HepG2 (cell line): ENCODE measurements around the gene ENPP7. TPM values are rescaled to one million over a fixed set of nuclear protein-coding genes. Genes with fewer than 3 reads are reported as not detected.
A peak's percentile ranks its signal among the peaks of the same experiment; 100 is the strongest.

ENCODE experiments used
- CBX1 ChIP-seq: IDR thresholded peaks from one replicate; pipeline ENCODE4 v1.6.1; 2016; ENCODE audit warnings: antibody characterized with exemption, low read depth
- FLYWCH1 ChIP-seq: sonication (generic); formaldehyde crosslinking; IDR thresholded peaks from 2 replicates; pipeline ENCODE4 v1.8.1; 2023; ENCODE audit warnings: mild to moderate bottlenecking, missing genetic modification reagents
- HNRNPK ChIP-seq: fragments of 200-400 bp; formaldehyde crosslinking; IDR thresholded peaks from 2 replicates; pipeline ENCODE4 v1.6.1; 2018; ENCODE audit warnings: low read length, low read depth, moderate library complexity, mild to moderate bottlenecking; ENCODE audit not compliant: poor library complexity, severe bottlenecking
- KLF12 ChIP-seq: sonication (generic); formaldehyde crosslinking; IDR thresholded peaks from 2 replicates; pipeline ENCODE4 v1.4.0; 2020; ENCODE audit warnings: missing genetic modification reagents, borderline replicate concordance
- KLF15 ChIP-seq: sonication (generic); formaldehyde crosslinking; IDR thresholded peaks from 2 replicates; pipeline ENCODE4 v1.8.1; 2023; ENCODE audit warnings: borderline replicate concordance, mild to moderate bottlenecking, inconsistent platforms, missing genetic modification reagents, mixed read lengths
- MXI1 ChIP-seq: IDR thresholded peaks from 3 replicates; pipeline ENCODE4 v1.6.1; 2012; ENCODE audit warnings: low read depth, low read length, inconsistent platforms, borderline replicate concordance
- MZF1 ChIP-seq: sonication (generic); formaldehyde crosslinking; IDR thresholded peaks from 2 replicates; pipeline ENCODE4 v1.8.1; 2023; ENCODE audit warnings: mild to moderate bottlenecking, missing genetic modification reagents, borderline replicate concordance
- RBFOX2 ChIP-seq: fragments of 200-400 bp; formaldehyde crosslinking; IDR thresholded peaks from 2 replicates; pipeline ENCODE4 v1.6.1; 2017; ENCODE audit warnings: low read depth, mild to moderate bottlenecking, low read length
- SUZ12 ChIP-seq: fragments of 150-350 bp; IDR thresholded peaks from 2 replicates; pipeline ENCODE4 v1.6.1; 2014; ENCODE audit warnings: low read depth, low read length
- TCF7 ChIP-seq: sonication (generic); IDR thresholded peaks from 2 replicates; pipeline ENCODE4 v1.6.1; 2016; ENCODE audit warnings: antibody characterized with exemption, low read depth
- THYN1 ChIP-seq: sonication (generic); formaldehyde crosslinking; IDR thresholded peaks from 2 replicates; pipeline ENCODE4 v1.8.1; 2023; ENCODE audit warnings: low read depth, mild to moderate bottlenecking, moderate library complexity, missing genetic modification reagents, borderline replicate concordance
- ZMYM2 ChIP-seq: sonication (generic); formaldehyde crosslinking; IDR thresholded peaks from 2 replicates; pipeline ENCODE4 v1.8.0; 2022; ENCODE audit warnings: mild to moderate bottlenecking, missing genetic modification reagents
- ZNF264 ChIP-seq: sonication (generic); formaldehyde crosslinking; IDR thresholded peaks from 2 replicates; pipeline ENCODE4 v1.4.0; 2020; ENCODE audit warnings: missing genetic modification reagents
- ZNF296 ChIP-seq: sonication (generic); formaldehyde crosslinking; conservative IDR thresholded peaks from 2 replicates; pipeline ENCODE4 v1.5.0; 2020; ENCODE audit warnings: mild to moderate bottlenecking, missing genetic modification reagents
- ZNF558 ChIP-seq: sonication (generic); formaldehyde crosslinking; IDR thresholded peaks from 2 replicates; pipeline ENCODE4 v1.9.0; 2022; ENCODE audit warnings: mild to moderate bottlenecking, missing genetic modification reagents, borderline replicate concordance
- ZNF563 ChIP-seq: sonication (generic); formaldehyde crosslinking; IDR thresholded peaks from 2 replicates; pipeline ENCODE4 v1.8.0; 2022; ENCODE audit warnings: mild to moderate bottlenecking, moderate library complexity, missing genetic modification reagents
- ZNF749 ChIP-seq: sonication (generic); formaldehyde crosslinking; IDR thresholded peaks from 2 replicates; pipeline ENCODE4 v1.8.0; 2022; ENCODE audit warnings: mild to moderate bottlenecking, missing genetic modification reagents, moderate library complexity, borderline replicate concordance
- polyA plus RNA-seq, 8 experiments: library from polyadenylated mRNA; depleted of rRNA in 3 of 8; stranded (reverse) in 7 of 8; unstranded in 1 of 8; fragments of >200 nt; fragmentation: Illumina TruSeq in 4 of 8; extraction: Trizol in 4 of 8; gene quantifications; 2 replicates each; pipeline versions ENCODE4 v1.2.1 to v1.2.3, GENCODE V29; 2011 to 2016; ENCODE audit warnings: low read depth in 4 of 8, missing spikeins in 1 of 8, mixed read lengths in 1 of 8; ENCODE audit not compliant: insufficient read depth in 1 of 8
- total RNA-seq, 5 experiments: library from RNA; depleted of rRNA; stranded (reverse); fragments of >200 nt; fragmentation: Illumina TruSeq; extraction: Trizol; gene quantifications; 2 replicates each; pipeline ENCODE4 v1.2.3, GENCODE V29; 2016; ENCODE audit warnings: low read depth in 1 of 5
- TF ChIP-seq, protein P1 (sequence below): IDR thresholded peaks from 2 replicates; pipeline ENCODE4 v1.6.1; 2018; ENCODE audit warnings: missing genetic modification reagents
- TF ChIP-seq, protein P2 (sequence below): sonication (generic); formaldehyde crosslinking; IDR thresholded peaks from 2 replicates; pipeline ENCODE4 v1.5.1; 2020; ENCODE audit warnings: mild to moderate bottlenecking, moderate library complexity, missing genetic modification reagents
- TF ChIP-seq, protein P3 (sequence below): sonication (generic); formaldehyde crosslinking; IDR thresholded peaks from 2 replicates; pipeline ENCODE4 v1.4.0; 2020; ENCODE audit warnings: missing genetic modification reagents
- TF ChIP-seq, protein P4 (sequence below): sonication (generic); formaldehyde crosslinking; IDR thresholded peaks from 2 replicates; pipeline ENCODE4 v1.5.0; 2020; ENCODE audit warnings: missing genetic modification reagents
- TF ChIP-seq, protein P5 (sequence below): sonication (generic); formaldehyde crosslinking; conservative IDR thresholded peaks from 2 replicates; pipeline ENCODE4 v1.8.0; 2022; ENCODE audit warnings: missing genetic modification reagents

The ENPP7 gene
- total and polyA plus RNA-seq, 2 of the 13 experiments (the other 11 are each of a cell fraction or from before 2014, with no cell fraction given): 1.1 to 2.2 TPM

DNA sequence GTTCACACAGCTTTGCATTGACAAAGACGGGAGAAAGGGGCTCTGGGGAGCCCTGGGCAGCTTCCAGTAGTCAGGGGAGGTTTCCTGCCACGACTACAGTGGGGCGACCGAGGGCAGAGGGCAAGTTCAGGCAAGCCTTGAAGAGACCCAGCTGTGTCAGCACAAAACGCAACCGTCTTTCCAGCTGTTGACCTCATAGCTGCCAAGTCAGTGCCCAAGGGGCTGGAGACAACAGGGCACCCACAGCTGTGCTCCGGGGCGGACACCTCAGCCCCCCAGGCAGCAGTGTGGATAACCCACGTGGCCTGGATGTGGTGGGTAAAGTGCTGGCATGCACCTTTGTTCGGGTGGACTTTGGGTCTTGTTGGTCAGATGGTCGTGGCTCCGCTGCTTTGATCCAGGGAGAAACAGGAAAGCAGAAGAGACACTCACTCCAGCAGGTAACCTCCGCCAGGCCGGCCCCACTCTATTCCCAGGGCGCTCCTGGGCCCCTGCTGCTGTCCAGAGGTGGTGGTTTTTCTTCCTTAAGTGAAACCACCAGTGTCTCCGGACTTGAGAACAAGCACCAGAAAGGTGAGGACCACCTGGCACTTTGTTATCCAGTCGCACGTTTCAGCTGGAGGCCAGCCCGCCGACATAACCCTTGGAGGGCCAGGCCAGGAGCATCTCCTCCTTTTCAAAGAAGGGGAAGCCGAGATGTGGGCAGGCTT lies 29.6 kb downstream of the ENPP7 start (continued):
- TF ChIP-seq THYN1 (CRISPR knock-in tag) (no peak), SUZ12 (no peak), ZNF563 (CRISPR knock-in tag) (peak; percentile 99), ZMYM2 (CRISPR knock-in tag) (peak; percentile 78), FLYWCH1 (CRISPR knock-in tag) (peak; percentile 63; the same call in 1 of the 2 replicates), ZNF749 (peak; percentile 82), TCF7 (peak; percentile 92), MZF1 (CRISPR knock-in tag) (peak; percentile 93), CBX1 (peak; percentile 78), ZNF296 (CRISPR knock-in tag) (no peak), ZNF558 (CRISPR knock-in tag) (peak; percentile 91), KLF15 (CRISPR knock-in tag) (no peak), MXI1 (peak; percentile 84; the same call in 2 of the 3 replicates), ZNF264 (CRISPR knock-in tag) (peak; percentile 86; the same call in 1 of the 2 replicates), RBFOX2 (peak; percentile 53; the same call in 1 of the 2 replicates), HNRNPK (no peak), KLF12 (0 out of 2 replicates have a peak, but pooled peaks have one; percentile 56)
- TF ChIP-seq, protein P1, sequence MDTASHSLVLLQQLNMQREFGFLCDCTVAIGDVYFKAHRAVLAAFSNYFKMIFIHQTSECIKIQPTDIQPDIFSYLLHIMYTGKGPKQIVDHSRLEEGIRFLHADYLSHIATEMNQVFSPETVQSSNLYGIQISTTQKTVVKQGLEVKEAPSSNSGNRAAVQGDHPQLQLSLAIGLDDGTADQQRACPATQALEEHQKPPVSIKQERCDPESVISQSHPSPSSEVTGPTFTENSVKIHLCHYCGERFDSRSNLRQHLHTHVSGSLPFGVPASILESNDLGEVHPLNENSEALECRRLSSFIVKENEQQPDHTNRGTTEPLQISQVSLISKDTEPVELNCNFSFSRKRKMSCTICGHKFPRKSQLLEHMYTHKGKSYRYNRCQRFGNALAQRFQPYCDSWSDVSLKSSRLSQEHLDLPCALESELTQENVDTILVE (CRISPR knock-in tag): no peak; the same call in 1 of the 2 replicates
- TF ChIP-seq, protein P2, sequence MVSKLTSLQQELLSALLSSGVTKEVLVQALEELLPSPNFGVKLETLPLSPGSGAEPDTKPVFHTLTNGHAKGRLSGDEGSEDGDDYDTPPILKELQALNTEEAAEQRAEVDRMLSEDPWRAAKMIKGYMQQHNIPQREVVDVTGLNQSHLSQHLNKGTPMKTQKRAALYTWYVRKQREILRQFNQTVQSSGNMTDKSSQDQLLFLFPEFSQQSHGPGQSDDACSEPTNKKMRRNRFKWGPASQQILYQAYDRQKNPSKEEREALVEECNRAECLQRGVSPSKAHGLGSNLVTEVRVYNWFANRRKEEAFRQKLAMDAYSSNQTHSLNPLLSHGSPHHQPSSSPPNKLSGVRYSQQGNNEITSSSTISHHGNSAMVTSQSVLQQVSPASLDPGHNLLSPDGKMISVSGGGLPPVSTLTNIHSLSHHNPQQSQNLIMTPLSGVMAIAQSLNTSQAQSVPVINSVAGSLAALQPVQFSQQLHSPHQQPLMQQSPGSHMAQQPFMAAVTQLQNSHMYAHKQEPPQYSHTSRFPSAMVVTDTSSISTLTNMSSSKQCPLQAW: no peak; the same call in none of the 2 replicates
- TF ChIP-seq, protein P3, sequence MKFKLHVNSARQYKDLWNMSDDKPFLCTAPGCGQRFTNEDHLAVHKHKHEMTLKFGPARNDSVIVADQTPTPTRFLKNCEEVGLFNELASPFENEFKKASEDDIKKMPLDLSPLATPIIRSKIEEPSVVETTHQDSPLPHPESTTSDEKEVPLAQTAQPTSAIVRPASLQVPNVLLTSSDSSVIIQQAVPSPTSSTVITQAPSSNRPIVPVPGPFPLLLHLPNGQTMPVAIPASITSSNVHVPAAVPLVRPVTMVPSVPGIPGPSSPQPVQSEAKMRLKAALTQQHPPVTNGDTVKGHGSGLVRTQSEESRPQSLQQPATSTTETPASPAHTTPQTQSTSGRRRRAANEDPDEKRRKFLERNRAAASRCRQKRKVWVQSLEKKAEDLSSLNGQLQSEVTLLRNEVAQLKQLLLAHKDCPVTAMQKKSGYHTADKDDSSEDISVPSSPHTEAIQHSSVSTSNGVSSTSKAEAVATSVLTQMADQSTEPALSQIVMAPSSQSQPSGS: peak; percentile 88; the same call in 1 of the 2 replicates
- TF ChIP-seq, protein P4, sequence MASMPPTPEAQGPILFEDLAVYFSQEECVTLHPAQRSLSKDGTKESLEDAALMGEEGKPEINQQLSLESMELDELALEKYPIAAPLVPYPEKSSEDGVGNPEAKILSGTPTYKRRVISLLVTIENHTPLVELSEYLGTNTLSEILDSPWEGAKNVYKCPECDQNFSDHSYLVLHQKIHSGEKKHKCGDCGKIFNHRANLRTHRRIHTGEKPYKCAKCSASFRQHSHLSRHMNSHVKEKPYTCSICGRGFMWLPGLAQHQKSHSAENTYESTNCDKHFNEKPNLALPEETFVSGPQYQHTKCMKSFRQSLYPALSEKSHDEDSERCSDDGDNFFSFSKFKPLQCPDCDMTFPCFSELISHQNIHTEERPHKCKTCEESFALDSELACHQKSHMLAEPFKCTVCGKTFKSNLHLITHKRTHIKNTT (CRISPR knock-in tag): no peak
- TF ChIP-seq, protein P5, sequence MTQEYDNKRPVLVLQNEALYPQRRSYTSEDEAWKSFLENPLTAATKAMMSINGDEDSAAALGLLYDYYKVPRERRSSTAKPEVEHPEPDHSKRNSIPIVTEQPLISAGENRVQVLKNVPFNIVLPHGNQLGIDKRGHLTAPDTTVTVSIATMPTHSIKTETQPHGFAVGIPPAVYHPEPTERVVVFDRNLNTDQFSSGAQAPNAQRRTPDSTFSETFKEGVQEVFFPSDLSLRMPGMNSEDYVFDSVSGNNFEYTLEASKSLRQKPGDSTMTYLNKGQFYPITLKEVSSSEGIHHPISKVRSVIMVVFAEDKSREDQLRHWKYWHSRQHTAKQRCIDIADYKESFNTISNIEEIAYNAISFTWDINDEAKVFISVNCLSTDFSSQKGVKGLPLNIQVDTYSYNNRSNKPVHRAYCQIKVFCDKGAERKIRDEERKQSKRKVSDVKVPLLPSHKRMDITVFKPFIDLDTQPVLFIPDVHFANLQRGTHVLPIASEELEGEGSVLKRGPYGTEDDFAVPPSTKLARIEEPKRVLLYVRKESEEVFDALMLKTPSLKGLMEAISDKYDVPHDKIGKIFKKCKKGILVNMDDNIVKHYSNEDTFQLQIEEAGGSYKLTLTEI (CRISPR knock-in tag): no peak
